HG03045 (cell line): ENCODE measurements around the gene BAD.

ENCODE experiments used
- ATAC-seq: cut with Tn5 transposase; IDR thresholded peaks from one replicate; pipeline ENCODE4 v1.9.1; 2021; ENCODE audit warnings: mild to moderate bottlenecking, moderate library complexity; ENCODE audit not compliant: unreplicated experiment

The BAD gene

DNA sequence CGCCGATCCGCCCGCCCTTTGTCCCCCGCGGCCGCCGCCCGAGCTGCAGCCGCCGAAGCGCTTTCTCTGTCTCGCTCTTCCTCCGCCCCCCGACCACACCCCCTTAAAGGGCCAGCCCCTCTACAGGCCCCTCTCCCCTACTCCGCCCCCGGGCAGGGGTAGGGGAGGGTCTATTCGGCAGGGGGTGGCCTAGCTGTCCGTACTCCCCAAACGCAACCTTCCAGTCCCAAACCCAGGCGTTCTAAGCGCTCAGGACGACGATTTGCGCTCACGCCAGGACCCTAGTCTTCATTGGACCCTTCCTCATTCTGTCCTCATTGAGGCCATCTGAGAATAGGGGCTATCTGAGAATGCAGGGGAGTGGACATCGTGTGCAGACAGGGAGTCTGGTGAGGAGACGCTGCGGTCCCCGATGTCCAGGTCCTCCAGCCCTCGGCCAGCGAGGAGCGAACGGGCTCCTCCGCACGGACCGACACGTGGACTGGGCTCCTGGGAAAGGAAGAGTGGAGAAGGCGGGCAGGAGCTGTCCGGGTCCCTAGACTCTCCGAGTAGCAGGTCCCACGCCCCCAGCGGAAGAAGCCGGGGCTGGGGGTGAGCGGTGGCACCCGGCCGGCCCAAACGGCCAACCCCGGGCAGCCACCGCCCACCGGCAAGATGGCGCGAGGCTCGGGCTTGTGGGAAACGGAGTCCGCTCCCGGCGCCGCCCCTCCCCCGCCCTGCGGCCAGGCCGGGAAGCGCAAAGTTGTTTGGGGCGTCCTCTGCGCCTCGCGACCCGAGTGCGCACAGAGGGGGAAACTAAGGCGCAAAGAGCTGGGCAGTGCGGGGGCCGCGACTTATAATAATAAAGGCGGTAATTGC, 37.4 kb downstream of the BAD start, which contains the start of gene PPP1R14B:
Gene PPP1R14B (minus strand): TSS at position 73 of the 858 bp plus-strand sequence. CDS start 270 bp downstream, outside the sequence.
- peak; percentile 31 for ATAC-seq

GRCh38 chr11:64246621-64246870, 37.9 kb downstream of the BAD start:
- ATAC-seq = peak; percentile 12

GRCh38 chr11:64245797-64246620, 38.5 kb downstream of the BAD start:
- no peak for ATAC-seq

GRCh38 chr11:64245401-64245796, 39.1 kb downstream of the BAD start:
- no peak for ATAC-seq

DNA sequence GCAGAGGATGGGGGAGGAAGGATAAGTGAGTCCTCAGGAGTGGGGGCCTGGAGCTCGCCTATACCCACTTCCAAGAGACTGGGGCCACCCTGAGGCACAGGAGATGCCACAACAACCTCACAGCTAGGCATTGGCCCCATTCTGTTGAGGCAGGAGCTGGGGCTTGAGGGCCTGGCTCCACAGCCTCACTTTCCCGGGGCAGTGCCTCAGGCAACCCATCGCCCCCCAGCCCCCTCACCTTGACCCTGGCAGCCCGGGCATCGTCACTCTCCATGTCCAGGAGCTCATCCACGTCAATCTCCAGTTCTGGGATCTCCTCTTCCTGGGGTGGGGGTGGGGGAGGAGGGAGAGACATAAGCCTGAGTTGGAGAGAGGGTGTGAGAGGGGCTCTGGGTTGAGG, 39.5 kb downstream of the BAD start:
- ATAC-seq = no peak

GRCh38 chr11:64244107-64244506, 40.4 kb downstream of the BAD start:
- ATAC-seq = no peak

GRCh38 chr11:64243236-64243854, 41.1 kb downstream of the BAD start:
- no peak for ATAC-seq

GRCh38 chr11:64241491-64242374, 42.7 kb downstream of the BAD start:
- peak; percentile 2 for ATAC-seq

DNA sequence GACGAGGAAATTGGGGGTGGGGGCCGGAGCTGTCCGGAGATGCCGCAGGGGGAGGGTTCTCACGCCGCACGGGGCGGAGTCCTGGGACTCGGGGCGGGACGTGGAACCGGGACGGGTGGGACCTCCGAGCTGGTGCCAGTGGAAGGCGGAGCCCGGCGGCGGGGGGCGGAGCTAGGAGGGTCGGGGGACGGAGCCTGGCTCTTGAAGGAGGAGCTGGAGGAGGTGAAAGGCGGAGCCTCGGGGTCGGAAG, 43.3 kb downstream of the BAD start:
- peak; percentile 64 for ATAC-seq

DNA sequence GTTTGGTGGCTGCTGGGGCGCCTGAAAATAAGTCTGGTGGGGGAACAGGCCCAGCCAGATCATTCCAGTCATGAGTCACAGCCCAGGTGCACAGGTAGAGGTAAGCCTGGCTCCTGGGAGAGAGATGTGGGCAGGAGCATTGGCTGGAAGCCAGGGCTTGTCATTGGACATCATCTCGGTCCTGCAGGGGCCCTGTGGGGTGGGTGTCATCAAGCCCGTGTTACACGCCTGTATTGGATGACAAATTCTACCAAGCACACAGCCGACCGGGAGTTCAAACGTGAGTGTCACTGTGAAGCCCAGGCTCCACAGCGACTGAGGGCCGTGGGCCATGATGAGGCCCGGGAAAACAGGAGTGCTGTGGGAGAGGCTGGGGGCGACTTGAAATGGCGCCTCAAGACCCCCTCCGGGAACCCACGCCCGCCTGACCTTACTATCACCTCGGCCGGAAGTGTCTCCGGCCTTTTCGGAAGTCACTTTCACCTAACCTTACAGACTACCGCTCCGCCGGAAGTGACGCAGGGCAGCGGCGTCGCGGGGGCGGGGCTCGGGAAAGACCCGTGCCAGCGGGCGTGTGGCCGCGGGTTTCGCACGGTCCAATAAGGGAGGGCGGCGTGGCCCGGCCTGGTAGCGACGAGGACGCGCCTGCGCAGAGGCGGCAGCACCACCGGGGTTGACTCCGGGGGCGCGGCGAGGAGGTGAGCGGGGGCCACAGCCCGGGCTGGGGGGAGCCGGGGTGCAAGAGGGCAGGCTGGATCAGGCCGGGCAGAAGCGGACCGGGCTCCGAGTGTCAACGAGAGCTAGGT, 43.8 kb downstream of the BAD start, which contains the start of gene FKBP2:
Gene FKBP2 (plus strand): TSS at position 661 of the 806 bp plus-strand sequence. CDS start 1,293 bp downstream, outside the sequence.
- peak; percentile 49 for ATAC-seq

GRCh38 chr11:64239662-64240434, 44.6 kb downstream of the BAD start:
- ATAC-seq = no peak

DNA sequence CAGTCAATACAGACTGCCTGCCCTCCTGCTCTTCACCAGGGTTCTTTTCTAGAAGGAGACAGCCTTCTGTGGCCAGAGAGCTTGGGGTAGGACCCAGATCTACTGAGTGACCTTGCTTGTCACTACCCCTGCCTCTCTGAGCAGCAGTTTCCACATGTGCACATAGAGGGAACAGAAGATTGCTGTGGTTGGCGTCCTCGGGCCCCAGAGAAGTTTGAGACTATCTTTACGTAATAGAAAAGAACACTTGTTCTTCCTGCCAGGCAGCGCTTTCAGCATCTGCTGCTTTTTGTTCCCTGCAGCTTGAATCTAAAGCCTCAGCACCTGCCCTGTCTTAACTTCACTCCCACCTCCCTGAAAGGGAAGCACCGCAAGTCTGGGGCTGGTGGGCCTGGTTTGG, 45.5 kb downstream of the BAD start:
- ATAC-seq = no peak

DNA sequence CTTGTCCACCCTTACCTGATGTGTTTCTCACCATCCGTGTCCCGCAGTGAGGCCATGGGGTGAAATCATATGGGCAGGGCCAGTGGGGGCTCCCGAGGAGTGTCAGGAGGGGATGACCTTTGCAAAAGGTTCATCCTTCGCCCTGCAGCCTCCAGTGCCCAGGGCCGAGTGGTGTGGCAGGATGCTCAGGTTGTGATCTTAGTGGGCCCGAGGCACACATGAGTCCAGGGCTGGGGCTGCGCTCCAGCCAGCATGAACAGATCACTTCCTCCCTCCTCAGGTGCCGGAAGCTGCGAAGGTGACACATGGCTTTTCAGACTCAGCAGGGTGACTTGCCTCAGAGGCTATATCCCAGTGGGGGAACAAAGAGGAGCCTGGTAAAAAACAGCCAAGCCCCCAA, 46.4 kb downstream of the BAD start:
- ATAC-seq = no peak

GRCh38 chr11:64237484-64237951, 46.9 kb downstream of the BAD start:
- no peak for ATAC-seq

- no peak for ATAC-seq
Observed at GRCh38 chr11:64235437-64236161, 48.9 kb downstream of the BAD start.

GRCh38 chr11:64234647-64235379, 49.7 kb downstream of the BAD start:
- ATAC-seq = peak; percentile 19

DNA sequence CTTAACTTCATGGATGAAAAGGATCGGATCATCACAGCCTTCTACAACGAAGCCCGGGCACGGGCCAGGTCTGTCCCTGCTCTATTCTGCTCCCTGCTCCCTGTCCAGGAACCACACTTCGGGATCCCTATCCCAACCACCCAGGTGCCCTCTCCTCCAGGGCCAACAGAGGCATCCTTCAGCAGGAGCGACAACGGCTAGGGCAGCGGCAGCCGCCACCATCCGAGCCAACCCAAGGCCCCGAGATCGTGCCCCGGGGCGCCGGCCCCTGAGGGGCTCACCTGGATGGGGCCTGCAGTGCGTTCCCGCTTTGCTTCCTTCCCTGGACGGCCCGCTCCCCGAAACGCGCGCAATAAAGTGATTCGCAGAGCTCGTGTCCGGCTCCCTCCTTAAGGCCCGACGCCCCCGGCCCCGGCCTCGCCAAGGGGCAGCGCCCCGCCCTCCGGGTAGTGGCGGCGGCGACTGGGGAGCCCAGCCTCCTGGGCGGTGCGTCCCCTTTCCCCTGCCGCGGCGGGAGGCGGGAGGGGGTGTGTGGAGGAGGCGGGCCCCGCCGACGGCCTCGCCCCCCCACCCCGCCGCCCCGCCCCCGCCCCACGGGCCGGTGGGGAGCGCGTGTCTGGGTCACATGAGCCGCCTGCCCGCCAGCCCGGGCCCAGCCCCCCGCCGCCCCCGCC, 50.4 kb downstream of the BAD start, which contains the start of gene VEGFB:
Gene VEGFB (plus strand): TSS at position 672 of the 674 bp plus-strand sequence. CDS start 250 bp downstream, outside the sequence.
- ATAC-seq = peak; percentile 41
